ENCODE data around the gene CBFA2T2. TPM values are rescaled to one million over a fixed set of nuclear protein-coding genes. Genes with fewer than 3 reads are reported as not detected.

CBFA2T2 gene
- total RNA-seq, 1 experiment from 2014 or later = 20.0 TPM

DNA sequence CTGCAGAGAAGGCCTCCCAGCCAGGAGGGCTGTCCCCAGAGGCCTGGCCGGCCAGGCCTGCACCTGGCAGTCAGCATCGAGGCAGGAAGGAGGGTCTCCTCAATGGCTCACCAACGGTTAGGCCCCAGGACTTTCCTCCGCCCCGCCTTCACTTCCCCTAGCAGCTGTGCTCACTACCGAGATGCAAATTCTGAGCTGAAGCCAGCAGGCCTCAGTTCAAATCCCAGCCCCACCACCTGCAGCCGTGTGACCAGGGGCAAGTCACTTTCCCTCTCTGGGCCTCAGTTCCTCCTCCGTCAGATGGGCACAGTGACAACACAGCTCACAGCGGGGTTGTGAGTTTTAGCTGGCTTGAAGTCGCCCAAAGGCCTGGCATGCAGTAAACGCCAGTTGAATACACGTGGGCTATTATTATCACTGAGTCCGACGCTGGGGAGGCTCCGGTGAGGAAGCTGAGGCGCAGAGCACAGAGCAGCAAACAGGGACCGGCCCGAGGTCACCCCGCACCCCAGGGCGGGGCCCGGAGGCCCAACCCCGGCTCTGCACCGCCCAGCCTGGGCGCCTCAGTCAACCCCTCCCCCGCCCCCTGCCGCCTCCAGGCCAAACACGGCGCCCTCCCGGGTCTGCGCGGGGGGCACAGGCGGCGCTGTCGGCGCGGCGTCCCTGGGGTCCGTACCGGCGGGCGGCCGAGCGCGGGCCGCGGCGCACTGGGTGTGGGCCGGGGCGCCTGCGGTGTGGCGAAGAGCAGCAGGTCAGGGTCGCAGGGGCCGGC is 195.6 kb downstream of the CBFA2T2 start:
- CTCF ChIA-PET = interaction anchor here (1.0 kb wide), 1 partner anchor 19 kb away, joined by 3 read pairs; the partner anchor contains the start of gene ACTL10
- H3K9me3 ChIP-seq (ENCODE audit: insufficient read depth, low read depth) = no peaks in the 10 kb centered on the region
- intact Hi-C loops (cut with micrococcal nuclease; ENCODE audit: unreplicated experiment) = loop anchor here (1.0 kb wide), 1 partner anchor 46 kb away; the partner anchor contains the start of gene ZNF341

DNA sequence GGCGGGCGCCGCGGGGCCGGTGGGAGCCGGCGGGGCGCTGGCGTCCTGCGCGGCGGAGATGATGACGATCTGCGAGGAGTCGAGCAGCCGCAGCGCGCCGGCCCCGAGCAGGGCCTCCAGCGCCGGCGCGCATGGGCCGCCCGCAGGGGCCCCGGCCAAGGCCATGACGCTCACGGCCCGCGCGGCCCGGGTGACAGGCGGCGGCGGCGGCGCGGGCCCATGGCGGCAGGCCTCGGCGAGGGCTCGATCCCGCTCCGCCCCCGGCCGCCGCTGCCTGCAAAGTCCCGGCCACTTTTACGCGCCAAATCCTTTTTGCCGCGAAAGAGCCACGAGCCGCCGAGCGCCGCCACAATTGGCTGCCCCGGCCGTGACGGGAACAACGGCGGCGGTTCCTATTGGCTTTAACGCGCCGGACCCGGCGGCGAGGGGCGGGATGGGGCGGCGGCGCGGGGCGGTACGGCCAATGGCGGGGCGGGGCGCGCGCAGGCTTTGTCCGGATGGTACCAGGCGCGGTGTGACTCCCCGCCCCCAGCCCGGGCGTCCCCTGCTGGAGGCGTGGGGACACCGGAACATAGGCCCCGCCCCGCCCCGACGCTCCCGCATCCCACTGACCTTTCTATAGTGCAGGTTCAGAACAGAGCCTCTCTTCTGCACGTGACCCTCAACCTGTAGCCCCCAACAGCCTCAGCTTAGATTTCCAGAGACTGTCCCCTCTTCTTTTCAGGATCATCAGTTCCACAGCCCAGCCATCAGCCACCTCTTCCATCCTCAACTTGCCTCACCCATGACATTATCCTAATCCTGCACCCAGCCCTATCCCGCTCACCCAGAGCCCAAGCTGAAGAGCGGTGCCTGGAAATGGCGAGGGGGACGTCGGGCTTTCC is 196.4 kb downstream of the CBFA2T2 start, which contains the start of gene E2F1:
TSS of gene E2F1 (minus strand) at position 286 of the 884 bp plus-strand sequence. CDS start at position 165, 121 bp downstream.
- TF ChIP-seq, protein P1, sequence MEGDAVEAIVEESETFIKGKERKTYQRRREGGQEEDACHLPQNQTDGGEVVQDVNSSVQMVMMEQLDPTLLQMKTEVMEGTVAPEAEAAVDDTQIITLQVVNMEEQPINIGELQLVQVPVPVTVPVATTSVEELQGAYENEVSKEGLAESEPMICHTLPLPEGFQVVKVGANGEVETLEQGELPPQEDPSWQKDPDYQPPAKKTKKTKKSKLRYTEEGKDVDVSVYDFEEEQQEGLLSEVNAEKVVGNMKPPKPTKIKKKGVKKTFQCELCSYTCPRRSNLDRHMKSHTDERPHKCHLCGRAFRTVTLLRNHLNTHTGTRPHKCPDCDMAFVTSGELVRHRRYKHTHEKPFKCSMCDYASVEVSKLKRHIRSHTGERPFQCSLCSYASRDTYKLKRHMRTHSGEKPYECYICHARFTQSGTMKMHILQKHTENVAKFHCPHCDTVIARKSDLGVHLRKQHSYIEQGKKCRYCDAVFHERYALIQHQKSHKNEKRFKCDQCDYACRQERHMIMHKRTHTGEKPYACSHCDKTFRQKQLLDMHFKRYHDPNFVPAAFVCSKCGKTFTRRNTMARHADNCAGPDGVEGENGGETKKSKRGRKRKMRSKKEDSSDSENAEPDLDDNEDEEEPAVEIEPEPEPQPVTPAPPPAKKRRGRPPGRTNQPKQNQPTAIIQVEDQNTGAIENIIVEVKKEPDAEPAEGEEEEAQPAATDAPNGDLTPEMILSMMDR (conservative IDR thresholded peaks at IDR 0.05) = 0 out of 2 replicates have a peak, but pooled peaks have one; percentile 25
- TF ChIP-seq EZH2 (IDR thresholded peaks at IDR 0.05; ENCODE audit: low read depth) = no peak
- intact Hi-C loops (cut with micrococcal nuclease; ENCODE audit: unreplicated experiment) = loop anchor here (1.0 kb wide), 1 partner anchor 45 kb away; the partner anchor contains the start of gene ZNF341
- no peak within 1 kb of the TSS for H3K27ac ChIP-seq
- no peaks in the 10 kb centered on the region for H3K27me3 ChIP-seq (ENCODE audit: insufficient read depth, low read depth)
- peaks cover 16% of the 10 kb centered on the region; the same call in 1 of the 2 replicates for H3F3A ChIP-seq (ENCODE audit: insufficient read depth, low read depth)
- ChIA-PET CTCF (no interaction called here), POLR2A (ENCODE audit: unreplicated experiment) (no interaction called here)
- H3K36me3 ChIP-seq (ENCODE audit: low read depth) = no peaks in the 10 kb centered on the region
- H4K20me1 ChIP-seq (ENCODE audit: insufficient read depth) = no peaks in the 10 kb centered on the region
- no peaks in the 10 kb centered on the region for H3K9me3 ChIP-seq (ENCODE audit: insufficient read depth, low read depth)
- no TSS peak for BruUV-seq (replicated peaks)
- peak within 1 kb of the TSS; percentile 73 for H3K4me3 ChIP-seq
- peak within 1 kb of the TSS; percentile 100 for H3K4me2 ChIP-seq
- peaks cover 33% of the 10 kb centered on the region for H3K4me1 ChIP-seq (replicated peaks; ENCODE audit: insufficient read depth)
- H3K79me2 ChIP-seq (ENCODE audit: low read depth) = peaks cover 30% of the 10 kb centered on the region
- no peaks in the 10 kb centered on the region for H3K9me2 ChIP-seq (ENCODE audit: insufficient read depth)
- H2AFZ ChIP-seq = peak within 1 kb of the TSS; percentile 84
- peak; percentile 82 to 99 for DNase-seq

More for the DNA sequence above, 195.6 kb downstream of the CBFA2T2 start:
- TF ChIP-seq, protein P1 (conservative IDR thresholded peaks at IDR 0.05) = no peak
- TF ChIP-seq EZH2 (IDR thresholded peaks at IDR 0.05; ENCODE audit: low read depth) = no peak
- no peaks in the 10 kb centered on the region for H3K27me3 ChIP-seq (ENCODE audit: insufficient read depth, low read depth)
- no peaks in the 10 kb centered on the region for H3K36me3 ChIP-seq (ENCODE audit: low read depth)
- H3K4me3 ChIP-seq = peak overlapping the region; percentile 73
- no peak overlapping the region for H3K27ac ChIP-seq
- DNase-seq = peak; percentile 37 to 44
- TSS peak; percentile 63 for BruUV-seq (replicated peaks)
- H3F3A ChIP-seq (ENCODE audit: insufficient read depth, low read depth) = peaks cover 16% of the 10 kb centered on the region; the same call in 1 of the 2 replicates
- peak overlapping the region; percentile 100 for H3K4me2 ChIP-seq
- no peaks in the 10 kb centered on the region for H3K9me2 ChIP-seq (ENCODE audit: insufficient read depth)
- peaks cover 32% of the 10 kb centered on the region for H3K4me1 ChIP-seq (replicated peaks; ENCODE audit: insufficient read depth)
- H4K20me1 ChIP-seq (ENCODE audit: insufficient read depth) = no peaks in the 10 kb centered on the region
- peaks cover 30% of the 10 kb centered on the region for H3K79me2 ChIP-seq (ENCODE audit: low read depth)
- peak overlapping the region; percentile 84; the same call in 1 of the 2 replicates for H2AFZ ChIP-seq
- POLR2A ChIA-PET (ENCODE audit: unreplicated experiment) = interaction anchor here (0.7 kb wide), 1 partner anchor 312 kb away, joined by 6 read pairs; no protein-coding TSS in a partner anchor

DNA sequence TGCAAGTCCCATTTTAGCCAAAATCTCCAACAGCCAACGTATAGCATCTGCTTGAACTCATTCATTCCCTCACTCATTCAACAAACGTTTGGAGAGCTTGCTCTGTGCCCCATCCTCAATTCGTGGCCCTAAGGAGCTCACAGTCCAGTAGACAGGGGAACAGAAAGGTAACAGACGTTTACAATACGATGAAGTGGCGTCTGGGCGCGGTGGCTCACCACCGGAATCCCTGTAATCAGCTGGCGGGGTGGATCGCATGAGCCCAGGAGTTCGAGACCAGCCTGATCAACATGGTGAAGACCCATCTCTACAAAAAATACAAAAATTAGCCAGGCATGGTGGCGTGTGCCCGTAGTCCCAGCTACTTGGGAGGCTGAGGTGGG is 197.1 kb downstream of the CBFA2T2 start:
- no peak for DNase-seq
- peaks cover 16% of the 10 kb centered on the region; the same call in 1 of the 2 replicates for H3F3A ChIP-seq (ENCODE audit: insufficient read depth, low read depth)
- H3K79me2 ChIP-seq (ENCODE audit: low read depth) = peaks cover 30% of the 10 kb centered on the region
- H2AFZ ChIP-seq = peak overlapping the region; percentile 67
- BruUV-seq (replicated peaks) = no TSS peak
- no peaks in the 10 kb centered on the region for H3K27me3 ChIP-seq (ENCODE audit: insufficient read depth, low read depth)
- peak overlapping the region; percentile 41; the same call in 1 of the 2 replicates for H3K4me3 ChIP-seq
- intact Hi-C loops (cut with micrococcal nuclease; ENCODE audit: unreplicated experiment) = loop anchor here (1.0 kb wide), 1 partner anchor 44 kb away; the partner anchor contains the start of gene ZNF341
- ChIA-PET POLR2A (ENCODE audit: unreplicated experiment) (interaction anchor here (0.5 kb wide), 1 partner anchor 704 kb away, joined by 3 read pairs; no protein-coding TSS in a partner anchor), CTCF (no interaction called here)
- H3K36me3 ChIP-seq (ENCODE audit: low read depth) = no peaks in the 10 kb centered on the region
- peak overlapping the region; percentile 68 for H3K4me2 ChIP-seq
- peaks cover 33% of the 10 kb centered on the region for H3K4me1 ChIP-seq (replicated peaks; ENCODE audit: insufficient read depth)
- no peak overlapping the region for H3K27ac ChIP-seq
- H3K9me3 ChIP-seq (ENCODE audit: insufficient read depth, low read depth) = no peaks in the 10 kb centered on the region
- no peaks in the 10 kb centered on the region for H4K20me1 ChIP-seq (ENCODE audit: insufficient read depth)
- TF ChIP-seq, protein P1 (conservative IDR thresholded peaks at IDR 0.05) = no peak
- TF ChIP-seq EZH2 (IDR thresholded peaks at IDR 0.05; ENCODE audit: low read depth) = no peak
- H3K9me2 ChIP-seq (ENCODE audit: insufficient read depth) = no peaks in the 10 kb centered on the region
